H1 (cell line): Measurements from ENCODE around the gene TMBIM6. TPM values are rescaled to one million over a fixed set of nuclear protein-coding genes. Genes with fewer than 3 reads are reported as not detected.

ENCODE experiments used
- CTCF ChIA-PET: fragments of 300-600 bp; sonication (Branson Sonifier 250); formaldehyde crosslinking; loops from one replicate; lab custom pipeline; 2021; ENCODE audit not compliant: partially characterized antibody; lab: Charles Lee
- POLR2A ChIA-PET: fragments of 300-600 bp; sonication (Branson Sonifier 250); formaldehyde crosslinking; loops from one replicate; lab custom pipeline; 2021; ENCODE audit warnings: inconsistent platforms; ENCODE audit not compliant: partially characterized antibody; lab: Charles Lee
- DNase-seq, 2 experiments: peaks; one replicate each; pipeline versions ENCODE4 v3.0.0 to v3.0.0-alpha.2; 2010 to 2022; ENCODE audit warnings: low spot score in 2 of 2, low read depth in 1 of 2, mixed read lengths in 1 of 2
- FAIRE-seq: peaks from 2 replicates; lab custom pipeline; 2011; peaks lifted over from hg19 to GRCh38; lab: Jason Lieb, UNC
- H2AFZ ChIP-seq: 2 replicates; pipeline ENCODE4 v1.8.1; 2012; ENCODE audit warnings: low read length, inconsistent platforms
- H2AK5ac ChIP-seq: 2 replicates; pipeline ENCODE4 v1.6.1; 2013; ENCODE audit warnings: low read depth, low read length
- H2BK120ac ChIP-seq: replicated peaks from 2 replicates; pipeline ENCODE3; 2013; ENCODE audit warnings: low read depth, low read length, inconsistent platforms
- H2BK12ac ChIP-seq: 2 replicates; pipeline ENCODE4 v1.6.1; 2013; ENCODE audit warnings: low read depth, low read length
- H2BK15ac ChIP-seq: 2 replicates; pipeline ENCODE4 v1.6.1; 2013; ENCODE audit warnings: low read length
- H2BK20ac ChIP-seq: 2 replicates; pipeline ENCODE4 v1.6.1; 2013; ENCODE audit warnings: low read length
- H2BK5ac ChIP-seq: 2 replicates; pipeline ENCODE4 v1.6.1; 2013; ENCODE audit warnings: low read depth, low read length
- H3K14ac ChIP-seq: 2 replicates; pipeline ENCODE4 v1.6.1; 2013; ENCODE audit warnings: inconsistent platforms; ENCODE audit not compliant: insufficient read length
- H3K18ac ChIP-seq: 2 replicates; pipeline ENCODE4 v1.6.1; 2013; ENCODE audit warnings: low read length; ENCODE audit errors: extremely low read depth
- H3K23ac ChIP-seq: 2 replicates; pipeline ENCODE4 v1.6.1; 2013; ENCODE audit warnings: inconsistent platforms; ENCODE audit not compliant: insufficient read length
- H3K23me2 ChIP-seq: 2 replicates; pipeline ENCODE4 v1.6.1; 2013; ENCODE audit warnings: low read depth, low read length
- H3K27ac ChIP-seq: 2 replicates; pipeline ENCODE4 v1.6.1; 2011; ENCODE audit warnings: low read depth, low read length, inconsistent platforms
- H3K27me3 ChIP-seq, 4 experiments: replicated peaks in 1 of 4; 1 replicate in 1 of 4; 2 replicates in 3 of 4; pipeline versions ENCODE4 v1.6.1 to v1.8.1; 2011 to 2013; ENCODE audit warnings: low read length in 3 of 4, mild to moderate bottlenecking in 3 of 4, inconsistent platforms in 2 of 4, mixed read lengths in 2 of 4, moderate library complexity in 1 of 4; ENCODE audit not compliant: control insufficient read depth in 3 of 4, insufficient read depth in 3 of 4; ENCODE audit errors: extremely low read depth in 1 of 4
- H3K36me3 ChIP-seq, 4 experiments: 2 replicates each; pipeline versions ENCODE4 v1.6.1 to v1.8.1; 2011 to 2013; ENCODE audit warnings: mild to moderate bottlenecking in 4 of 4, low read length in 3 of 4, moderate library complexity in 2 of 4, control low read depth in 1 of 4, inconsistent platforms in 1 of 4; ENCODE audit not compliant: insufficient read depth in 4 of 4, control insufficient read depth in 2 of 4
- H3K4ac ChIP-seq: replicated peaks from 2 replicates; pipeline ENCODE3; 2013; ENCODE audit warnings: low read length, low read depth, mixed read lengths, inconsistent platforms; ENCODE audit not compliant: insufficient read length
- H3K4me1 ChIP-seq, 4 experiments: replicated peaks in 1 of 4; 1 replicate in 1 of 4; 2 replicates in 3 of 4; pipeline versions ENCODE4 v1.6.1 to v1.8.1; 2011 to 2013; ENCODE audit warnings: low read length in 3 of 4, inconsistent platforms in 2 of 4, mixed read lengths in 1 of 4; ENCODE audit not compliant: insufficient read depth in 4 of 4, control insufficient read depth in 3 of 4
- H3K4me2 ChIP-seq, 2 experiments: 2 replicates each; pipeline versions ENCODE4 v1.6.1 to v1.8.1; 2011 to 2013; ENCODE audit warnings: low read depth in 2 of 2, low read length in 2 of 2, control low read depth in 1 of 2, inconsistent platforms in 1 of 2, mild to moderate bottlenecking in 1 of 2; ENCODE audit not compliant: insufficient read depth in 1 of 2
- H3K4me3 ChIP-seq, 4 experiments: fragments of 200-600, 300-600 bp in 1 of 4; sonication (generic), shearing (Covaris generic), sonication (Bioruptor Twin) in 1 of 4; 2 replicates each; pipeline versions ENCODE4 v1.5.1 to v1.8.1; 2011 to 2016; ENCODE audit warnings: low read length in 4 of 4, low read depth in 3 of 4, control low read depth in 2 of 4, inconsistent platforms in 2 of 4, mild to moderate bottlenecking in 2 of 4, mixed read lengths in 1 of 4, moderate library complexity in 1 of 4; ENCODE audit not compliant: insufficient read depth in 2 of 4; ENCODE audit errors: extremely low read depth in 1 of 4
- H3K56ac ChIP-seq: replicated peaks from 2 replicates; pipeline ENCODE3; 2013; ENCODE audit warnings: low read depth, mild to moderate bottlenecking, mixed read lengths, low read length, inconsistent platforms; ENCODE audit not compliant: insufficient read length
- H3K79me1 ChIP-seq: 2 replicates; pipeline ENCODE4 v1.6.1; 2013; ENCODE audit warnings: low read depth, low read length, control low read depth
- H3K79me2 ChIP-seq, 2 experiments: 2 replicates each; pipeline versions ENCODE4 v1.6.1 to v1.8.1; 2012 to 2013; ENCODE audit warnings: low read length in 2 of 2, mild to moderate bottlenecking in 2 of 2, inconsistent platforms in 1 of 2; ENCODE audit not compliant: insufficient read depth in 2 of 2, control insufficient read depth in 1 of 2
- H3K9ac ChIP-seq, 4 experiments: replicated peaks in 1 of 4; 1 replicate in 1 of 4; 2 replicates in 3 of 4; pipeline versions ENCODE4 v1.6.1 to v1.8.1; 2011 to 2013; ENCODE audit warnings: low read depth in 3 of 4, low read length in 3 of 4, control low read depth in 2 of 4, mild to moderate bottlenecking in 2 of 4, moderate library complexity in 2 of 4, inconsistent platforms in 1 of 4; ENCODE audit errors: extremely low read depth in 1 of 4
- H3K9me3 ChIP-seq, 2 experiments: 2 replicates each; pipeline versions ENCODE4 v1.6.1 to v1.8.1; 2012 to 2013; ENCODE audit warnings: mild to moderate bottlenecking in 2 of 2, moderate library complexity in 2 of 2, control low read depth in 1 of 2, inconsistent platforms in 1 of 2, low read depth in 1 of 2, low read length in 1 of 2, mixed read lengths in 1 of 2; ENCODE audit not compliant: insufficient read depth in 2 of 2
- H4K20me1 ChIP-seq, 2 experiments: replicated peaks in 1 of 2; 2 replicates each; pipeline versions ENCODE3 to v1.8.1; 2011 to 2013; ENCODE audit warnings: inconsistent platforms in 2 of 2, low read length in 2 of 2, mild to moderate bottlenecking in 1 of 2; ENCODE audit not compliant: insufficient read depth in 2 of 2, control insufficient read depth in 1 of 2
- H4K5ac ChIP-seq: 2 replicates; pipeline ENCODE4 v1.6.1; 2013; ENCODE audit warnings: low read length, low read depth, mixed read lengths, inconsistent platforms; ENCODE audit not compliant: insufficient read length
- H4K8ac ChIP-seq: 2 replicates; pipeline ENCODE4 v1.8.0; 2013; ENCODE audit warnings: mild to moderate bottlenecking, moderate library complexity, low read length, inconsistent platforms; ENCODE audit not compliant: insufficient read depth; ENCODE audit errors: extremely low read depth
- H4K91ac ChIP-seq: replicated peaks from 2 replicates; pipeline ENCODE3; 2013; ENCODE audit warnings: low read length, mixed read lengths, inconsistent platforms; ENCODE audit not compliant: insufficient read length
- EP300 ChIP-seq, 2 experiments: IDR thresholded peaks; 1 replicate in 1 of 2; 2 replicates in 1 of 2; pipeline ENCODE4 v1.6.1; 2011 to 2012; ENCODE audit warnings: low read depth in 2 of 2, low read length in 2 of 2, mild to moderate bottlenecking in 2 of 2, borderline replicate concordance in 1 of 2, inconsistent platforms in 1 of 2, moderate library complexity in 1 of 2
- POLR2AphosphoS5 ChIP-seq: IDR thresholded peaks from 2 replicates; pipeline ENCODE4 v1.6.1; 2011; ENCODE audit warnings: low read depth, low read length
- SIRT6 ChIP-seq: IDR thresholded peaks from one replicate; pipeline ENCODE4 v1.7.1; 2012; ENCODE audit warnings: low read length, inconsistent platforms
- TAF7 ChIP-seq: optimal IDR thresholded peaks from 2 replicates; pipeline ENCODE3; 2011; ENCODE audit warnings: low read depth, mild to moderate bottlenecking, inconsistent platforms, low read length, moderate library complexity, borderline replicate concordance
- YY1 ChIP-seq: IDR thresholded peaks from 2 replicates; pipeline ENCODE4 v1.6.1; 2011; ENCODE audit warnings: low read depth, mild to moderate bottlenecking, low read length
- WGBS, 2 experiments: shearing (Covaris generic) in 1 of 2; methylation state at CpG; one replicate each; pipeline versions ENCODE4 v1.1.6 to v1.1.7; 2013 to 2015; ENCODE audit warnings: low lambda C conversion rate in 2 of 2, mixed read lengths in 2 of 2, inconsistent platforms in 1 of 2, low coverage in 1 of 2, missing lambda C conversion rate in 1 of 2; ENCODE audit not compliant: insufficient replicate concordance in 2 of 2, insufficient coverage in 1 of 2, insufficient read length in 1 of 2; ENCODE audit errors: extremely low coverage in 1 of 2, missing lambda C conversion rate in 1 of 2; 5-methylcytosine and 5-hydroxymethylcytosine counted together
- polyA plus RNA-seq, 7 experiments: library from polyadenylated mRNA; depleted of rRNA in 3 of 7; stranded (reverse) in 5 of 7; unstranded in 2 of 7; fragments of >200 nt in 5 of 7; fragments of 200-250 nt in 2 of 7; gene quantifications; 1 replicate in 5 of 7; 2 replicates in 1 of 7; 4 replicates in 1 of 7; pipeline versions ENCODE4 v1.2.1 to v1.2.3, GENCODE V29; 2011 to 2013; ENCODE audit warnings: missing spikeins in 2 of 7, mixed read lengths in 2 of 7
- total RNA-seq: library from RNA; stranded (reverse); fragmentation: NEBNext Ultra II Directional; extraction: Animal tissue kit (Norgen Biotek cat#: 25700); gene quantifications from 2 replicates; pipeline ENCODE4 v1.2.1, GENCODE V29; 2021
- TF ChIP-seq, protein P1 (sequence below), 3 experiments: IDR thresholded peaks; 1 replicate in 2 of 3; 2 replicates in 1 of 3; pipeline versions ENCODE4 v1.5.1 to v1.6.1; 2011; ENCODE audit warnings: low read length in 3 of 3, mild to moderate bottlenecking in 3 of 3, inconsistent platforms in 2 of 3, low read depth in 1 of 3, moderate library complexity in 1 of 3; ENCODE audit not compliant: insufficient read depth in 1 of 3; ENCODE audit errors: control extremely low read depth in 1 of 3
- TF ChIP-seq, protein P2 (sequence below): IDR thresholded peaks from 2 replicates; pipeline ENCODE4 v1.6.1; 2011; ENCODE audit warnings: low read depth, mild to moderate bottlenecking, low read length; ENCODE audit not compliant: insufficient read depth
- TF ChIP-seq, protein P3 (sequence below): IDR thresholded peaks from 2 replicates; pipeline ENCODE4 v1.6.1; 2012; ENCODE audit warnings: low read length, inconsistent platforms

The TMBIM6 gene
- total and polyA plus RNA-seq, 2 of the 8 experiments (the other 6 are each of a cell fraction or from before 2014, with no cell fraction given) = 423 to 556 TPM

DNA sequence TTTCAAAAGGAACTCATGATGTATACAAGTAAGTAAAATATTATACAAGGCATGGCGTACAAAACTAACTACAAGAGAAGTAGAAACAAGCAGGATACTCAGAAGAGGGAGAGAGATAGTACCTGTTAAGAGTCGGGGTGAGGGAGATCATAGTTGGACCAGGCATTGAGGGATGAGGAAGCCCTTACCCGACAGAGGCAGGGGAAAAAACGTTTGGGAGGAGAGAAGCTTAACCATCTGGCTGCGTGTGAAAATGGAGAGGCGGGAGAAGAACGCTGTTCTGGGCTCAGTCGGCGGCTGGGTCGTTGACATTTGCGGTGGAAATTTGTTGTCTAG, 33.6 kb upstream of the TMBIM6 start:
- Histone ChIP-seq H3K9ac (no peak overlapping the region), H2AK5ac (no peak overlapping the region), H3K23me2 (peaks cover 10% of the 10 kb centered on the region), H3K9me3 (no peaks in the 10 kb centered on the region), H2BK120ac (no peak overlapping the region), H2BK12ac (peak overlapping the region; percentile 65; the same call in 1 of the 2 replicates), H3K79me1 (no peaks in the 10 kb centered on the region; the same call in 1 of the 2 replicates), H3K27me3 (peaks cover 1 to 9% (median 6%) of the 10 kb centered on the region in 4 experiments), H3K56ac (no peak overlapping the region), H3K4ac (no peak overlapping the region), H3K14ac (no peak overlapping the region), H3K4me2 (peak overlapping the region in 1 of 2 experiments; percentile 8; a peak in 1 of 4 replicates), H3K4me1 (peaks cover 3 to 23% (median 8%) of the 10 kb centered on the region in 4 experiments), H3K4me3 (peak overlapping the region in 1 of 4 experiments; percentile 77; a peak in 2 of 8 replicates), H3K18ac (no peak overlapping the region), H3K27ac (no peak overlapping the region), H4K20me1 (peaks cover 3 to 10% of the 10 kb centered on the region in 2 experiments), H4K5ac (no peak overlapping the region), H2BK20ac (no peak overlapping the region), H2BK15ac (0 out of 2 replicates have a peak overlapping the region, but pooled peaks have one; percentile 46), H4K91ac (no peak overlapping the region), H4K8ac (no peak overlapping the region), H3K79me2 (peaks cover 9 to 39% of the 10 kb centered on the region in 2 experiments), H2BK5ac (no peak overlapping the region), H2AFZ (peak overlapping the region; percentile 78; the same call in 1 of the 2 replicates), H3K36me3 (no peaks in the 10 kb centered on the region), H3K23ac (no peak overlapping the region)
- POLR2A ChIA-PET = interaction anchor here (0.7 to 6.2 kb wide), 8 partner anchors 11 to 70 kb away, joined by 3 to 34 read pairs (median 5); partner anchors contain the start of gene TMBIM6
- CTCF ChIA-PET = interaction anchor here (0.6 to 10.3 kb wide), 21 partner anchors 9 to 205 kb away, joined by 3 to 222 read pairs (median 5); no protein-coding TSS in a partner anchor
- DNase-seq (no peak), FAIRE-seq (no peak)
- 64% methylated on average over 11 of the region's 11 CpGs; no CpG with 5 or more reads in 1 of the 2 experiments for WGBS, 2 experiments
- TF ChIP-seq, protein P1, sequence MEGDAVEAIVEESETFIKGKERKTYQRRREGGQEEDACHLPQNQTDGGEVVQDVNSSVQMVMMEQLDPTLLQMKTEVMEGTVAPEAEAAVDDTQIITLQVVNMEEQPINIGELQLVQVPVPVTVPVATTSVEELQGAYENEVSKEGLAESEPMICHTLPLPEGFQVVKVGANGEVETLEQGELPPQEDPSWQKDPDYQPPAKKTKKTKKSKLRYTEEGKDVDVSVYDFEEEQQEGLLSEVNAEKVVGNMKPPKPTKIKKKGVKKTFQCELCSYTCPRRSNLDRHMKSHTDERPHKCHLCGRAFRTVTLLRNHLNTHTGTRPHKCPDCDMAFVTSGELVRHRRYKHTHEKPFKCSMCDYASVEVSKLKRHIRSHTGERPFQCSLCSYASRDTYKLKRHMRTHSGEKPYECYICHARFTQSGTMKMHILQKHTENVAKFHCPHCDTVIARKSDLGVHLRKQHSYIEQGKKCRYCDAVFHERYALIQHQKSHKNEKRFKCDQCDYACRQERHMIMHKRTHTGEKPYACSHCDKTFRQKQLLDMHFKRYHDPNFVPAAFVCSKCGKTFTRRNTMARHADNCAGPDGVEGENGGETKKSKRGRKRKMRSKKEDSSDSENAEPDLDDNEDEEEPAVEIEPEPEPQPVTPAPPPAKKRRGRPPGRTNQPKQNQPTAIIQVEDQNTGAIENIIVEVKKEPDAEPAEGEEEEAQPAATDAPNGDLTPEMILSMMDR (IDR thresholded peaks at IDR 0.05; ENCODE audit: control extremely low read depth in 1 of 3, insufficient read depth in 1 of 3, low read depth in 1 of 3, low read length in 3 of 3) = no peak
- TF ChIP-seq EP300 (IDR thresholded peaks at IDR 0.05; ENCODE audit: borderline replicate concordance in 1 of 2, low read depth in 2 of 2, low read length in 2 of 2) (no peak), TAF7 (no peak), YY1 (no peak), POLR2AphosphoS5 (no peak), SIRT6 (no peak)
- TF ChIP-seq, protein P2, sequence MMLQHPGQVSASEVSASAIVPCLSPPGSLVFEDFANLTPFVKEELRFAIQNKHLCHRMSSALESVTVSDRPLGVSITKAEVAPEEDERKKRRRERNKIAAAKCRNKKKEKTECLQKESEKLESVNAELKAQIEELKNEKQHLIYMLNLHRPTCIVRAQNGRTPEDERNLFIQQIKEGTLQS = no peak
- TF ChIP-seq, protein P3, sequence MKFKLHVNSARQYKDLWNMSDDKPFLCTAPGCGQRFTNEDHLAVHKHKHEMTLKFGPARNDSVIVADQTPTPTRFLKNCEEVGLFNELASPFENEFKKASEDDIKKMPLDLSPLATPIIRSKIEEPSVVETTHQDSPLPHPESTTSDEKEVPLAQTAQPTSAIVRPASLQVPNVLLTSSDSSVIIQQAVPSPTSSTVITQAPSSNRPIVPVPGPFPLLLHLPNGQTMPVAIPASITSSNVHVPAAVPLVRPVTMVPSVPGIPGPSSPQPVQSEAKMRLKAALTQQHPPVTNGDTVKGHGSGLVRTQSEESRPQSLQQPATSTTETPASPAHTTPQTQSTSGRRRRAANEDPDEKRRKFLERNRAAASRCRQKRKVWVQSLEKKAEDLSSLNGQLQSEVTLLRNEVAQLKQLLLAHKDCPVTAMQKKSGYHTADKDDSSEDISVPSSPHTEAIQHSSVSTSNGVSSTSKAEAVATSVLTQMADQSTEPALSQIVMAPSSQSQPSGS = no peak
